A673 (cell line): ENCODE data around the gene DHRS11.

Source experiments
- EZH2 ChIP-seq: fragments of 200-600 bp; sonication (generic); IDR thresholded peaks from 2 replicates; pipeline ENCODE4 v1.6.1; 2017; ENCODE audit warnings: borderline replicate concordance, low read depth, mild to moderate bottlenecking, mixed read lengths, antibody characterized with exemption, low read length; ENCODE audit not compliant: poor library complexity, severe bottlenecking
- TF ChIP-seq, protein P1 (sequence below): fragments of 300-800, 200-600 bp; sonication (generic); conservative IDR thresholded peaks from 2 replicates; pipeline ENCODE4 v1.5.1; 2017; ENCODE audit warnings: low read depth, mild to moderate bottlenecking, antibody characterized with exemption, low read length, moderate library complexity, mixed read lengths

DNA sequence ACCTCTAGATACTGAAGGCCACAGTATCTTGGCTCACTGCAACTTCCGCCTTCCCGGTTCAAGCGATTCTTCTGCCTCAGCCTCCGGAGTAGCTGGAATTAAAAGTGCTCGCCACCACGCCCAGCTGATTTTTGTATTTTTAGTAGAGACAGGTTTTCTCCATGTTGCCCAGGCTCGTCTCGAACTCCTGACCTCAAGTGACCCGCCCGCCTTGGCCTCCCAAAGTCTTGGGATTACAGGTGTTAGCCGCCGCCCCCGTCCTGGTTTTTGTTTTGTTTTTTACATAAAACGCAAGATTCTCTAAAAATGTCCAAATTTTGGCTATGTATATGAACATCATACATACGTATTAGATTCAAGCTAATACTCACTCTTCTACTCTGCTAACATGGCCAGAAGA, 48.9 kb upstream of the DHRS11 start:
- TF ChIP-seq, protein P1, sequence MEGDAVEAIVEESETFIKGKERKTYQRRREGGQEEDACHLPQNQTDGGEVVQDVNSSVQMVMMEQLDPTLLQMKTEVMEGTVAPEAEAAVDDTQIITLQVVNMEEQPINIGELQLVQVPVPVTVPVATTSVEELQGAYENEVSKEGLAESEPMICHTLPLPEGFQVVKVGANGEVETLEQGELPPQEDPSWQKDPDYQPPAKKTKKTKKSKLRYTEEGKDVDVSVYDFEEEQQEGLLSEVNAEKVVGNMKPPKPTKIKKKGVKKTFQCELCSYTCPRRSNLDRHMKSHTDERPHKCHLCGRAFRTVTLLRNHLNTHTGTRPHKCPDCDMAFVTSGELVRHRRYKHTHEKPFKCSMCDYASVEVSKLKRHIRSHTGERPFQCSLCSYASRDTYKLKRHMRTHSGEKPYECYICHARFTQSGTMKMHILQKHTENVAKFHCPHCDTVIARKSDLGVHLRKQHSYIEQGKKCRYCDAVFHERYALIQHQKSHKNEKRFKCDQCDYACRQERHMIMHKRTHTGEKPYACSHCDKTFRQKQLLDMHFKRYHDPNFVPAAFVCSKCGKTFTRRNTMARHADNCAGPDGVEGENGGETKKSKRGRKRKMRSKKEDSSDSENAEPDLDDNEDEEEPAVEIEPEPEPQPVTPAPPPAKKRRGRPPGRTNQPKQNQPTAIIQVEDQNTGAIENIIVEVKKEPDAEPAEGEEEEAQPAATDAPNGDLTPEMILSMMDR, result no peak
- no peak for TF ChIP-seq EZH2
